Esophagus muscularis mucosa (tissue), 4 donors: ENCODE measurements around the gene SLC35F3. TPM values are rescaled to one million over a fixed set of nuclear protein-coding genes. Genes with fewer than 3 reads are reported as not detected.
"Not testable (repeated sequence)": the region's sequence is repeated elsewhere in the genome, so short reads cannot be mapped to it uniquely, and the experiment has no call there.

ENCODE experiments used
- DNase-seq: peaks from one replicate; pipeline ENCODE4 v3.0.0-alpha.2; 2017; ENCODE audit errors: extremely low spot score
- H3K27ac ChIP-seq, 4 donors: fragments of 200-600 bp; sonication (generic); replicated peaks in 1 of 4; 1 replicate in 3 of 4; 2 replicates in 1 of 4; pipeline ENCODE4 v1.5.1; 2016 to 2019; ENCODE audit warnings: mild to moderate bottlenecking in 1 of 4
- H3K27me3 ChIP-seq, 4 donors: fragments of 200-600 bp; sonication (generic); one replicate each; pipeline versions ENCODE4 v1.5.1 to v1.6.0; 2016 to 2019
- H3K36me3 ChIP-seq, 4 donors: fragments of 200-600 bp; sonication (generic); one replicate each; pipeline ENCODE4 v1.5.1; 2016 to 2019
- H3K4me1 ChIP-seq, 4 donors: fragments of 200-600 bp; sonication (generic); one replicate each; pipeline ENCODE4 v1.5.1; 2016 to 2019
- H3K4me3 ChIP-seq, 4 donors: fragments of 200-600 bp; sonication (generic); 1 replicate in 2 of 4; 2 replicates in 2 of 4; pipeline ENCODE4 v1.5.1; 2016 to 2019; ENCODE audit warnings: mild to moderate bottlenecking in 4 of 4, moderate library complexity in 1 of 4
- H3K9me3 ChIP-seq, 4 donors: fragments of 200-600 bp; sonication (generic); 1 replicate in 3 of 4; 2 replicates in 1 of 4; pipeline ENCODE4 v1.5.1; 2016 to 2019
- CTCF ChIP-seq, 3 experiments: fragments of 200-600 bp in 2 of 3; fragments of 450-650 bp in 1 of 3; sonication (generic) in 2 of 3; IDR thresholded peaks; one replicate each; pipeline ENCODE4 v1.5.1; 2017 to 2019; ENCODE audit warnings: antibody characterized with exemption in 3 of 3, mild to moderate bottlenecking in 2 of 3, moderate library complexity in 1 of 3
- EP300 ChIP-seq: sonication (generic); formaldehyde crosslinking; IDR thresholded peaks from one replicate; pipeline ENCODE4 v1.6.1; 2017; ENCODE audit warnings: antibody characterized with exemption
- POLR2A ChIP-seq: fragments of 450-650 bp; IDR thresholded peaks from one replicate; pipeline ENCODE4 v1.6.1; 2017; ENCODE audit warnings: antibody characterized with exemption, moderate library complexity, mild to moderate bottlenecking, low read depth
- POLR2AphosphoS5 ChIP-seq, 2 donors: sonication (generic); formaldehyde crosslinking; IDR thresholded peaks; one replicate each; pipeline ENCODE4 v1.6.1; 2017; ENCODE audit warnings: antibody characterized with exemption in 2 of 2
- WGBS: methylation state at CpG from one replicate; pipeline ENCODE4 v1.1.5; 2018; 5-methylcytosine and 5-hydroxymethylcytosine counted together
- intact Hi-C: fragments of 100-400 bp; cut with DNase I; formaldehyde crosslinking; loops from one replicate; pipeline ENCODE4 v1.15.1; 2023
- total RNA-seq, 4 donors: library from RNA; depleted of rRNA; stranded (reverse); fragments of >200 nt; gene quantifications; one replicate each; pipeline versions ENCODE4 v1.1.0 to v1.2.1, GENCODE V29; 2016

Gene SLC35F3
- total RNA-seq, 4 donors from 2014 or later: 0.34 TPM; not detected in 3

- H3K4me3 ChIP-seq: no peak overlapping the region
- no peak for TF ChIP-seq POLR2AphosphoS5 (IDR thresholded peaks at IDR 0.05)
- TF ChIP-seq EP300: no peak
- TF ChIP-seq POLR2A: no peak
- no peak for TF ChIP-seq CTCF (IDR thresholded peaks at IDR 0.05)
- no peaks in the 10 kb centered on the region for H3K27me3 ChIP-seq
- no peaks in the 10 kb centered on the region for H3K4me1 ChIP-seq
- no peak overlapping the region for H3K27ac ChIP-seq
- no peaks in the 10 kb centered on the region for H3K36me3 ChIP-seq
- DNase-seq: no peak
- H3K9me3 ChIP-seq: peaks cover 0 to 6% (median 0%) of the 10 kb centered on the region in 4 donors
- 77% methylated on average over 4 of the region's 4 CpGs for WGBS
- intact Hi-C loops: no loop called here
These were observed 392.0 kb downstream of the SLC35F3 start for GRCh38 chr1:234296496-234296895.

GRCh38 chr1:234297668-234298067 lies 393.2 kb downstream of the SLC35F3 start:
- Histone ChIP-seq H3K9me3 (no peaks in the 10 kb centered on the region), H3K4me3 (no peak overlapping the region), H3K4me1 (no peaks in the 10 kb centered on the region), H3K36me3 (no peaks in the 10 kb centered on the region), H3K27ac (no peak overlapping the region), H3K27me3 (no peaks in the 10 kb centered on the region)
- whole genome bisulfite sequencing: 83% methylated on average over 1 of the region's 1 CpG
- intact Hi-C loops: no loop called here
- TF ChIP-seq POLR2A (no peak), POLR2AphosphoS5 (IDR thresholded peaks at IDR 0.05) (no peak), EP300 (no peak), CTCF (IDR thresholded peaks at IDR 0.05) (no peak)
- DNase-seq: no peak

- Histone ChIP-seq H3K4me3 (no peak overlapping the region), H3K27ac (no peak overlapping the region), H3K4me1 (no peaks in the 10 kb centered on the region), H3K27me3 (no peaks in the 10 kb centered on the region), H3K36me3 (no peaks in the 10 kb centered on the region), H3K9me3 (no peaks in the 10 kb centered on the region)
- 39% methylated on average over 2 of the region's 2 CpGs for WGBS
- no peak for DNase-seq
- TF ChIP-seq POLR2AphosphoS5 (IDR thresholded peaks at IDR 0.05) (no peak), POLR2A (no peak), CTCF (IDR thresholded peaks at IDR 0.05) (no peak), EP300 (no peak)
- intact Hi-C loops: no loop called here
These were observed 395.6 kb downstream of the SLC35F3 start for GRCh38 chr1:234300096-234300495.

GRCh38 chr1:234301663-234302062 lies 397.2 kb downstream of the SLC35F3 start:
- H3K4me3 ChIP-seq, H3K9me3 ChIP-seq, intact Hi-C loops, H3K27me3 ChIP-seq, H3K4me1 ChIP-seq, H3K27ac ChIP-seq, DNase-seq, H3K36me3 ChIP-seq: not testable (repeated sequence)
- 82% methylated on average over 1 of the region's 1 CpG for WGBS

- no peak for DNase-seq
- 74% methylated on average over 6 of the region's 6 CpGs for WGBS
- Histone ChIP-seq H3K27ac (no peak overlapping the region), H3K27me3 (no peaks in the 10 kb centered on the region), H3K4me1 (no peaks in the 10 kb centered on the region), H3K36me3 (no peaks in the 10 kb centered on the region), H3K9me3 (no peaks in the 10 kb centered on the region), H3K4me3 (no peak overlapping the region)
- intact Hi-C loops: no loop called here
- TF ChIP-seq POLR2AphosphoS5 (IDR thresholded peaks at IDR 0.05): no peak
- no peak for TF ChIP-seq EP300
- no peak for TF ChIP-seq POLR2A
- no peak for TF ChIP-seq CTCF (IDR thresholded peaks at IDR 0.05)
These were observed 398.0 kb downstream of the SLC35F3 start for GRCh38 chr1:234302354-234302962.
